NOMO-1 treated with dmso at 0.1 percent for 144 hours (cell line): ENCODE measurements around the gene VPS54.
"Not testable (repeated sequence)": the region's sequence is repeated elsewhere in the genome, so short reads cannot be mapped to it uniquely, and the experiment has no call there.

Experiments used
- DNase-seq: peaks from one replicate; lab custom pipeline; 2025; ENCODE audit not compliant: unreplicated experiment; lab: John Stamatoyannopoulos, UW

Gene VPS54

DNA sequence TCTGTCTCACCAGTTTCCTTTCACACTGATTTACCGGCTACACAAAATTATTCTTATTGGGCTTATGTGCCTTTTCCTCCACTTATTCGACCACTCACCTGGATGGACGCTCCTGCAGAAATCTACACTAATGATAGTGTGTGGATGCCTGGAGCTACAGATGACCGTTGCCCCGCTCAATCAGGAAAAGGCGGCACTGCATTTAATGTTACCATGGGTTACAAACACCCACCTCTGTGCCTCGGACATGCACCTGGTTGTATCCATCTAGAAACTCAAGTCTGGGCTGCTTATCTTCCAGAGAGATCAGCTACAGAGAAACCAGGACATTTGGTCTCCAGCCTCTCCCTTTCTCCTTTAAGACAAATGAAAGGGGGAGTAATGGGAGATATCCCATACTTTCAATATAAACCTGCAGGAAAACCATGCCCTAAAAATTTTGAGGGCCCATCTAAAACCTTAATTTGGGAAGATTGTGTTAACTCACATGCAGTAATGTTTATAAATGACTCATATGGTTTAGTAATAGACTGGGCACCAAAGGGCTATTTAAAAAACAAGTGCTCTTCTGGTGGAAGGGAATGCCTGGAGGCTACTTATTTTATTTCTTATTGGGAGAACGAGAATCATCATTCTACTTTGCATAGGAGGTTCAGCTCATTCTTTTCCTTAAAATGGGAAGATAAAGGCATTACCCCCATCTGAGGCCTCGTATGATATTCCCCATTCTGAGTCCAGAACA lies 24.7 kb downstream of the VPS54 start:
- DNase-seq: not testable (repeated sequence)

DNA sequence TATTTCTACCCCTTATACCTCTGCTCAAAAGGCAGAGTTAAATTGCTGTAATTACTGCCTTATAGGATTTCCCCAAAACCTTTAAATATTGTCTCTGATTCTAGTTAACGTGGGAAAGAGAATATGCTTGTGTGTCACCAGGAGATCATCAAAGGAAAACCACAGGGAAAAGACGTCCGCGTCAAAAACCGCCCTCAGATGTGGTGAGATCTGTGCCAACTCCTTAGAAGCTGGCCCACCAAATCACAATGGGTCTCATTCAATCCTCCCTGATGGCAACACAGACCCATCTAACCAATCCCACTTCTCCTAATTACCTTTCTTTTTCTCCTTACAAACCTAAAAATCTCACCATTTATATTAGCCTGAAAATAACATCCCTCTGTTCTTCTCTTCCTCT lies 25.4 kb downstream of the VPS54 start:
- no peak for DNase-seq

DNA sequence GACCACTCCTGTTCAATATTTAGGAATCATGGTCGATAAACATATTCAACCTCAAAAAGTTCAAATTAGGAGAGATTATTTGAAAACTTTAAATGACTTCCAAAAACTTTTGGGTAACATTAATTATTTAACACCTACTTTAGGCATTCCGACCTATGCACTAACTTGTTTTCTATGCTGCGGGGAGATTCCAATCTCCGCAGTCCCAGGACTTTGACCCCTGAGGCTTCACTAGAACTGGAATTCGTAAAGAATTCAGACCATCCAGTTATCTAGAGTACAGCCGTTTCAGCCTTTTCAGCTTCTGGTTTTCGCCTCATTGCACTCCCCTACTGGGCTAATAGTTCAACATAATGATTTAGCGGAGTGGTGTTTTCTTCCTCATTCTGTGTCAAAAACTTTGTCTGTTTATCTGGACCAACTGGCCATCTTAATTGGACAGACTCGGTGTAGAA lies 26.1 kb downstream of the VPS54 start:
- not testable (repeated sequence) for DNase-seq

DNA sequence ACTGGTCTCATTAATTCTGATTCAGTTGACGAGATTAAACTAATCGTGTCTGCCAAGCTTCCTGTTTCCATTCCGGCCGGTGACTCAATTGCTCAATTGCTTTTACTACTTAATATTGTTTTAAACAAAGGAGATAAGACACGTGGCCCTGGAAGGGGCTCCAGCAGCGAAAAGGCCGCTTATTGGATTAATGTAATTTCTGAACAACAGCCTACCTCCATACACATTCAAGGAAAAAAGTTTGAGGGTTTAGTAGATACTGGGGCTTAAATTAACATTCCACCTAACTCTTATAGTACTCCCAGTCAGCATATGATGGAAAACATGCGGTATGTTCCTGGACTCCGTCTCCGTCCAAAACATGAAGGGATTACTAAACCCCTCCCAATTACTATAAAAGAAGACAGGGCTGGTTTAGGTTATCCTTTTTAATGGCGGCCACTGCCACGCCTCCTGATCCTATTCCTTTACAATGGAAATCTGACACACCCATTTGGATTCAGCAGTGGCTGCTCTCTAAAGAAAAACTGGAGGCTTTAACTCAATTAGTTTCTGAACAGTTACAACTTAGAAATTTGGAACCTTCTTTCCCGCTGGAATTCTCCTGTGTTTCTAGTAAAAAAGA lies 27.1 kb downstream of the VPS54 start:
- DNase-seq: no peak

DNA sequence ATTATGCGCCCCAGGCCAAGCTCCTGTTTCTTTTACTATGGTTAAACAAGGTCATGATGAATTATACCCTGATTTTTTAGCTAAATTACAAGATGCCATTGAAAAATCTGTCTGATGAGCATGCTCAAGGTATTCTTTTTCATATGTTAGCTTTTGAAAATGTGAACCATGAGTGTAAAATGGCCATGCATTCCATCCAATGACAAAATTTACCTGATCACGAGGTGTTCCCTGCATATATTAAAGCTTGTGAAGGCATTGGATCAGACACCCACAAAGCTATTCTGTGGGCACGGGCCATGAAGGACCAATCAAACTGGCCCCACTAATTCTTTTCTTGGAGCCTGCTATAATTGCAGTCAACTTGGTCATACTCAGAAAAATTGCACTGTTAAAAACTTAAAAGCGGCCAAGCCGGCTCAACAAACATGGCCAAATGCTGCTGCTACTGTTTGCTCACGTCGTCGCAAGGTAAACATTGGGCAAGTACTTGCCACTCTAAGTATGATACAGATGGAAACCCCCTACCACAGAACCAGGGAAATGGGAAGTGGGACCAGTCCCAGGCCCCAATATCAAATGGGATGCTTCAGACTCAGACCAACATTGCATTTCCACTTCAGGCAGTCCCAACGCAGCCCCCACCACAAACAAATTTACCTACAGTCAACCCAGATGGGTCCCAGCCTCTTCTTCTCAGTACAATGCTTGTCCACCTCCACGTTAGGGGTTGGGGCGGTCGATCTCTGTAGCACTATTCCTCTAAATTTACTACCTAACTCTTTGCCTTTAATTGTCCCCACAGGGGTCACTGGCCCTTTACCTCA lies 27.8 kb downstream of the VPS54 start:
- DNase-seq: not testable (repeated sequence)

DNA sequence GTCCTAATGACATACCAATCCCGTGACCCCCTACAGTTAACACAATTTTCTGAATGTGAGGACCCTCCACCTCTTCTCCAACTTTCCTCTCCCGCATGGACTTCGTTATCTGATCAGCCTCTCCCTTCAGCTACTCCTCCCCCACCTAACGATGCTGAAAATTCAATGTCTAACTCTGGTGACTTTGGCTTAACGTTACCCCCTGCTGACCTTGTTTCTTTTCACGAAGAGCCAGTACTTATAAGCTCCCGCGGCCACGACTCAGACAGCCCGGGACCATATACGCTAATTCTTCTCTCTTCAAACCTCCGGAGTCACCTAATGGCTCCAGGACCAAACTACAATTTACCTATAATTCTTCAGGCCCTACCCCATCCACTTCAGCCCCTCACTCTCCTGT lies 29.2 kb downstream of the VPS54 start:
- no peak for DNase-seq

DNA sequence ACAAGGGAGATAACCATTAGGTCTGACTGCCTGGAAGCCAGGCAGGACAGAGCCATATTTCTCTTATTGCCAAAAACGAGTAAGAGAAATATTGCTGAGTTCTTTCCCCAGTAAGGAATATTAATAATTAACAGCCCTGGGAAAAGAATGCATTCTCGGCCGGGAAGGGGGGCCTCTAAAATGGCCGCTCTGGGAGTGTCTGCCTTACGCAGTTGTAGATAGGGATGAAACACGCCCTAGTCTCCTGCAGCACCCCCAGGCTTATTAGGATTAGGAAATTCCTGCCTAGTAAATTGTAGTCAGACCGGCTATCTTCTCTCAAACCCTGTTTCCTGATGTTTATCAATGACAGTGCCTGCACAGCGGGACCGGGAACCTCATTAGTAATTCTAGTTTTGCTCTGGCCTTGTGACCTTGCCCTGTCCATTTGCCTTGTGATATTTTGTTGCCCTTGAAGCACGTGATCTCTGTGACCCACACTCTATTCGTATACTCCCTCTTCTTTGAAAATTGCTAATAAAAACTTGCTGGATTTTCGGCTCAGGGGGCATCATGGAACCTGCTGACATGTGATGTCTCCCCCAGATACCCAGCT lies 30.3 kb downstream of the VPS54 start:
- DNase-seq: not testable (repeated sequence)

DNA sequence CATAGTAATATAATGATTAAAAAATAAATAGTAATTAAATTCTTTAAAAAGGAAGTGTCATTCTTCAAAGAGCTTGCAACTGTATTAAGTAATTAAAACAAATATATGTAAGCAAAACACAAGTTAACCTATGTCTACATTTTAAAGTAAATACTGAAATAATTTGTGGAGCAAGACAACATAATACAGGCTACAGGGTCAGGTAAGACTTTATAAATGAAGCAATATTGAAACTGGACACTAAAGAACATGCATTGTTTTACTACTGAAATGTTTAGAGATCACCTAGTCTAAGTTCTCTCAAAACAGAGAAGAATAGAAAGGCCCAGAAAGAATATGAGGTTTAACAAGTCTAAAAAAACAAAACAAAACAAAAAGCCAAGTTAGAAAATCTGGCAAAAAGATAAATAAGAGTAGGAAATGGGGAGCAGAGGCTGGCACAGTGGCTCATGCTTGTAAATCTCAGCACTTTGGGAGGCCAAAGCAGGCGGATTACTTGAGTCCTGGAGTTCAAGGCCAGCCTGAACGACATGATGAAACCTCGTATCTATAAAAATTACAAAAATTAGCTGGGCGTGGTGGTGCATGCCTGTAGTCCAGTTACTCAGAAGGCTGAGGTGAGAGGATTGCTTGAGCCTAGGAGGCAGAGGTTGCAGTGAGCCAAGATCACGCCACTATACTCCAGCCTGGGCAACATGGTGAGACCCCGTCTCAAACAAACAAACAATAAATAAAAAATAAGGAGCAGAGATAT lies 34.4 kb downstream of the VPS54 start:
- DNase-seq: no peak

DNA sequence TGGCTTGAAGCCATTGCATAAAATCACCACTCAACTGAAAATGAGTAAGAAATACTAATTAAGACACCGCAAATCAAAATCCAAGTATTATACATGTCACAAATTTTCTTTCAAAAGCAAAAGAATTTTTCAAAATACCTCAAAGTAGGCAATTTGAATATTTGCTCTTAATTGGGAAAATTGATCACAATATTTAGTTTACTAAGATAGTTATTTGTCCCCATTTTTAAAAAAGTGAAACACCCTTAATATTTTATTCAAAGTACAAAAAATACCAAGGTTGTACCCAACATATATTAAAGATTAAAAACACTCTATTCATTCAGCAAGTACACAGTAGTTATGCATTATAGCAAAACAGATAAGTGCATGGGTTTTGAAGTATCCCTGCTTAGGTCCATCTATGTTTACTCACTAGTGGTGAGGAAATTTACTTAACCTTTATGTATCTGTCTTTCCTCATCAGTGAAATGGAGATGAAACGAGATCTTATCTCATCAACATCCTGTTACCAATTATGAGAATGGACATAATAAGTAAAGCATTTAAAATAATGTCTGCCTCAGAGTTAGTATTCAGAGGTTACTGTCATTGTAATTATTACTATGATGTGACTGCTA lies 35.1 kb downstream of the VPS54 start:
- no peak for DNase-seq

DNA sequence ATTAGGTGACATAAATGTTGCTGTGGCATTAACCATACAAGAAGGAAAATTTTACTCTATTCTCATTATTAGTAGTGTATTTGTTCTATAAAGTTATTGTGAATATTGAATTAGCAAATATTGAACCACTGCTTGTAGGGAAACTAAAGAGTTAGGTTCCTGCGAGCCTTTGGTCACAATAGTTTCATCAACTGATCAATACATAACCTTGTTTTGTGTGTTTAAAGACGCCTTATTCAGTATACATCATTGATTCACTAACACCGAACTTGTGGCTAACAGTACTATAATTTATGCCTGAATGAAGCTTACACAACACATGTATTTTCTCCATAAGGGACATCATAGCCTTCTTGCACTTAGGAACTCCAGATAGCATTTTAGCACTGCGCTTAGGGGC lies 36.9 kb downstream of the VPS54 start:
- no peak for DNase-seq

DNA sequence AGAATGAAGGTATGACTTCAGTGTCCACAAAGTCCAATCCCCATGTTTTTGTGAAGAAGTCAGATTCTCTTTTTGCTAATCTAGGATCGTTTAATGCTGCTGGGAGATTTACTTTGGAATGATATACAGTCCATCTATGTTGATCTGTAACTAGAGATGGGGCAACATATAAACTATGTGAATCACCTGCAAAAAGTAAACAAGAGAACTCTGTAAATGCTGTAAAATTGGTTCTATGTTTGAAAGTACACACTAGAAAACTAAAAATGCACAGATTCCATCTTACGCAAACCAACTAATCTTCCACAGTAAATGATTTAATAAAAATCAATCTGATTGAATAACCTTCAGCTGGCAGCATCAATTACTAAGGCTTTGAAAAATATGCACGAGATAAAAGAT lies 37.5 kb downstream of the VPS54 start:
- DNase-seq: no peak

DNA sequence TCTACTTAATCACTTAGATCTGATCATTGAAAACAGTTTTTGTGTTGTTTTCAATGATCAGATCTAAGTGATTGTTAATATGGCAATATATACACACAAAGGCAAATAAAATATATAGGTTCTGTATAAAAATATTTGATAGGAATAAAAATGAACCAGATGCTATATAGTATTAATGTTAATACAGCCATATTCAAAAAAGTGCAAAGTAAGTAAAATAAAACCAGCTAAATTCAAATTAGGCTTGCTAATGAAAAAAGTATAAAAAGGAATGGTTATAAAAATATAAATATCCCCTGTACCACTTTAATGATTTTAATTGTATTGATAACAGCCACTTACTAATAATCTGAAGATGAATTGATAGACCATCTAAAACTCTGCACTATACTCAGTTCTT lies 38.4 kb downstream of the VPS54 start:
- no peak for DNase-seq

DNA sequence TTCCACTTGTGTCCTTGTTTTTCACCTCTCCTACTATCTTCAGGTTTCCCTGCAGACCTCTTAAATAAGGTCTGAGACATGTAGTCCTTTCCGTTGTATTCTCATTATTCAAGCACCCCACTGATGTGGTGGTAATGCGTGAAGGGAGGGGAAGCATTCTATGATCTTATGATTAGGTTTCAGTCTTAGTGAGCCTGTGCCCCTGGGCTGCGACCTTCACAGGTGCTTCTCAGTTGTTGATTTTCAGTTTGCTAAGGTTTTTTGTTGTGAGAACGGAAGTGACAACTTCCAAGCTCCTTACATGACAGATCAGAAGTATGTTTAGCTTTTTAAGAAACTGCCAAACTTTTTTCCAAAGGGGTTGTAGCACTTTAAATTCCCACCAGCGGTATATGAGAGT lies 41.3 kb downstream of the VPS54 start:
- DNase-seq: no peak

DNA sequence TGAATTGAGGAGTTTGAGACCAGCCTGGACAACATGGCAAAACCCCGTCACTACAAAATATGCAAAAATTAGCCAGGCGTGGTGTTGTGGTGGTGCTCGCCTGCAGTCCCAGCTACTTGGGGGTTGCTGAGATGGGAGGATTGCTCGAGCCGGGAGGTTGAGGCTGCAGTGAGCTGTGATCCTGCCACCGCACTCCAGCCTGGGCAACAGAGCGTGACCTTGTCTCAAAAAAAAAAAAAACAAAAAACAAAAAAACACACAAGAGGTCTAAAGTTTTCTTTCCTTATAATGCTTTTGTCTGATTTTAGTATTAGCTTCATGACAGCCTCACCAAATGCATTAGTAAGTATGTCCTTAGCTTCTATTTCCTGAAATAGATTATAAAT lies 43.1 kb downstream of the VPS54 start:
- no peak for DNase-seq

DNA sequence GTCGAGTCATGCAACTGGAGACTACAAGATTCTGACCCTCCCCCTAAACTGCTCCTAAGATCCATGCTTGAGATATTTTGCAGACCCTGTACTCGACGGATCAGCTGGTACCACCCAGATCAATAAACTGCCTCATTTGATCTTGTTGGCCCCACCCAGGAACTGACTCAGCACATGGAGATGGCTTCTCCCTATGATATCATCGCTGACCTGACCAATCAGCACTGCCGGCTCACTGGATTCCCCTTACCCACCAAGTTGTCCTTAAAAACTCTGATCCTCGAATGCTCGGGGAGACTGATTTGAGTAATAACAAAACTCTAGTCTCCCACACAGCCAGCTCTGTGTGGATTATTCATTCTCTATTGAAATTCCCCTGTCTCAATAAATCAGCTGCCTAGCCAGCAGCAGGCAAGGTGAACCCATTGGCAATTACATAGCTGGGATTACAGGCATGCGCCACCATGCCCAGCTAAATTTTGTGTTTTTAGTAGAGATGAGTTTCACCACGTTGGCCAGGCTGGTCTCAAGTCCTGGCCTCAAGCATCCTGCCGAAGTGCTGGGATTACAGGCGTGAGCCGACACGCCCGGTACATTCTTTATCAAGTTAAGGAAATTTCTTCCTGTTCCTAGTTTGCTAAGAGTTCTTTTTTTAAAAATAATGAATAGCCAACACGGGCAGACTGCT lies 43.6 kb downstream of the VPS54 start:
- DNase-seq: no peak

DNA sequence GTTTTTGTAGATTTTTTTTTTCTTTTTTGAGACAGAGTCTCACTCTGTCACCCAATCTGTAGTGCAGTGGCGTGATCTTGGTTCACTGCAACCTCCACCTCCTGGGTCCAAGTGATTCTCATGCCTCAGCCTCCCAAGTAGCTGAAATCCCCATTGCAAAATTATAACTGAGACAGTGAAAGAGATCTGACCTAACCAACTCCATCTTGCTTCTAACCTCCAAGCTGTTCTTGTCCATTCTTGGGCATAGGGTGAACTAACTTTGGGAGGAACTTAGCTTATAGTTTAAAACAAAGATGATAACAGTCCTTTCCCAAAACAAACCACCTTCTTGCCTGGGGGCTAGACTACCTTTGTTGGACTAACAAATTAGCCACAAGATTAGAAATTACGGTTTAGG lies 44.2 kb downstream of the VPS54 start:
- not testable (repeated sequence) for DNase-seq

DNA sequence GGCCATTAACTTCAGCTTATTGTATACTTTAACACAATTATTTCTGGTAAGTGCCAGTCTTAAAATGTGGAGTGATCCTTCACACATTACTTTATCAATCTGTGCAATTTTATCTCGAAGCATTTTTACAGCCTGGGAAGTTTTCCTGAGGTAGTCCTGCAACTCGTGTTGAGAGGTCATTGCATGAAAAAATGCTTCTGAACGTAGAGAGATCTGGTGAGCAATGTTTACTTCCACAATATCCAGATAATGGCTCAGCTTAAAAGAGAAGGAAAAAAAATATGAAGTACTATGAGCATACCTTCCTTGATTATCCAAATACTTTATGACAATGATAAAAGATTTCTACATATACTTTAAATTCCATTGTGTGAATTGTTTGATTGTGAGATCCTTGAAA lies 57.0 kb downstream of the VPS54 start:
- no peak for DNase-seq

DNA sequence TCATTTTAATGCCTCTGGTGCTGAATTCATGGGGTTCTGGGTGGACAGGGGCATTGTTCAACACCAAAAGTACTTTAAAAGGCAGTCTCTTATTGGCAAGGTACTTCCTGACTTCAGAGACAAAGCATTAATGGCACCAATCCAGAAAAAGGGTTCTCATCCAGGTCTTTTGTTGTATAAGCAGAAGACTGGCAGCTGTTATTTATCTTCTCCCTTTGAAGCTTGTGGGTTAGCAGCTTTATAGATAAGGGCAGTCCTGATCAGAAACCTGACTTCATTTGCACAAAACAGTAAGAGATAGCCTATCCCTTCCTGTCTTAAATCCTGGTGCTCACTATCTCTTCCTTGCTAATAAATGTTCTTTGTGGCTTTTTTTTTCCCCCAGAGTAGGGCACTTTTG lies 68.8 kb downstream of the VPS54 start:
- DNase-seq: no peak

DNA sequence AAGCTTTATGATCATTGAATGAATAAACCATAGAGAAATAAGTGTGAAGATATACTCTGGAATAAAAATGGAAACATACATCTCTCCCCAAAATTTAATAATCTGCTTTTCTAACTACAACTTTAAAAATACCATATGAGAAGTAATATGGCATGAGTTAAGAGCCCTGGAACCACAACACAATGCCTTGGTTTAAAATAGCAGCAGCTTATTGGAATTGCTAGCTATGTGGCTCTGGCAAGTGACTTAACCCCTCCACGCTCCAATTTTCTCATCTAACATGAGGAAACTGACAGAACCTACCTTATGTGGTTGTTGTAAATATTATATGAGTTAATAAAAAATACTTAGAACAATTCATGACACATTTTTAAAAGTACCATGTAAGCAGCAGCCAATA lies 76.4 kb downstream of the VPS54 start:
- DNase-seq: no peak

DNA sequence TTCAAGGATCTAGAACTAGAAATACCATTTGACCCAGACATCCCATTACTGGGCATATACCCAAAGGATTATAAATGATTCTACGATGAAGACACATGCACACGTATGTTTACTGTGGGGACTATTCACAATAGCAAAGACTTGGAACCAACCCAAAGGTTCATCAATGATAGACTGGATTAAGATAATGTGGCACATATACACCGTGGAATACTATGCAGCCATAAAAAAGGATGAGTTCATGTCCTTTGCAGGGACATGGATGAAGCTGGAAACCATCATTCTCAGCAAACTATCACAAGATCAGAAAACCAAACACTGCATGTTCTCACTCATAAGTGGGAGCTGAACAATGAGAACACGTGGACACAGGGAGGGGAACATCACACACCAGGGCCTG lies 87.1 kb downstream of the VPS54 start:
- not testable (repeated sequence) for DNase-seq
